Right lobe of liver (tissue), 4 donors: ENCODE results near the gene EHD2.

Experiments used
- POLR2A ChIP-seq: fragments of 450-650 bp; IDR thresholded peaks from one replicate; pipeline ENCODE4 v1.6.1; 2017; ENCODE audit warnings: antibody characterized with exemption, mild to moderate bottlenecking
- TF ChIP-seq, protein P1 (sequence below), 4 donors: fragments of 200-600 bp in 3 of 4; fragments of 450-650 bp in 1 of 4; IDR thresholded peaks; one replicate each; pipeline versions ENCODE4 v1.5.1 to v1.8.0; 2016 to 2022; ENCODE audit warnings: antibody characterized with exemption in 4 of 4, mild to moderate bottlenecking in 2 of 4
- donor health status: DM: no; HTN: no; CAD: no.
- donor health status: DM: no; HTN: no; CAD: no.
- donor health status: DM: no; HTN: yes; CAD: no.

DNA sequence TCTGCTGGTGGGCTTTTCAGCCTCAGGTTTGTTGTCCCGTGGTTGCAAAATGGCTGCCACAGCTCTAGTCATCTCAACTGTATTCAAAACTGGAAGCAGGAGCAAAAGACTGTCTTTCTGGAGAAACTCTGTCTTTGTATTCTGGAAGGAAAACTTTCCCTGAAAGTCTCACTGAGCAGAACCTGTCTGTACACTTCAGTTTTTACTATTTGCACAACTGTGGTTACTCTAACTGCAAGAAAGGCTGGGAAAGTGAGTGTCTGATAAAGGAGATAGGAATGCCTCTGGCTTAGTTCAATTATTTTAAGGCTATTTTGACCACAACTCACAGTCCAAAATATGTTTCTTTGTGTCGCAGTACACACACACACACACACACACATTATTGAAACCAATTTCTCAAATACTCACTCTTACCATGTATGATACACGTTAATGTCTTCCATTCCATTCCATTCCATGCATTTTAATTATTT lies 49.7 kb upstream of the EHD2 start:
- TF ChIP-seq, protein P1, sequence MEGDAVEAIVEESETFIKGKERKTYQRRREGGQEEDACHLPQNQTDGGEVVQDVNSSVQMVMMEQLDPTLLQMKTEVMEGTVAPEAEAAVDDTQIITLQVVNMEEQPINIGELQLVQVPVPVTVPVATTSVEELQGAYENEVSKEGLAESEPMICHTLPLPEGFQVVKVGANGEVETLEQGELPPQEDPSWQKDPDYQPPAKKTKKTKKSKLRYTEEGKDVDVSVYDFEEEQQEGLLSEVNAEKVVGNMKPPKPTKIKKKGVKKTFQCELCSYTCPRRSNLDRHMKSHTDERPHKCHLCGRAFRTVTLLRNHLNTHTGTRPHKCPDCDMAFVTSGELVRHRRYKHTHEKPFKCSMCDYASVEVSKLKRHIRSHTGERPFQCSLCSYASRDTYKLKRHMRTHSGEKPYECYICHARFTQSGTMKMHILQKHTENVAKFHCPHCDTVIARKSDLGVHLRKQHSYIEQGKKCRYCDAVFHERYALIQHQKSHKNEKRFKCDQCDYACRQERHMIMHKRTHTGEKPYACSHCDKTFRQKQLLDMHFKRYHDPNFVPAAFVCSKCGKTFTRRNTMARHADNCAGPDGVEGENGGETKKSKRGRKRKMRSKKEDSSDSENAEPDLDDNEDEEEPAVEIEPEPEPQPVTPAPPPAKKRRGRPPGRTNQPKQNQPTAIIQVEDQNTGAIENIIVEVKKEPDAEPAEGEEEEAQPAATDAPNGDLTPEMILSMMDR (IDR thresholded peaks at IDR 0.05), result no peak
- TF ChIP-seq POLR2A, result no peak
